ENCODE data around the gene KIF9. TPM values are rescaled to one million over a fixed set of nuclear protein-coding genes. Genes with fewer than 3 reads are reported as not detected.
"Not testable (repeated sequence)": the region's sequence is repeated elsewhere in the genome, so short reads cannot be mapped to it uniquely, and the experiment has no call there.

The KIF9 gene
- total and polyA plus RNA-seq, 7 experiments from 2014 or later, result 2.3 to 15.0 (median 4.1) TPM

DNA sequence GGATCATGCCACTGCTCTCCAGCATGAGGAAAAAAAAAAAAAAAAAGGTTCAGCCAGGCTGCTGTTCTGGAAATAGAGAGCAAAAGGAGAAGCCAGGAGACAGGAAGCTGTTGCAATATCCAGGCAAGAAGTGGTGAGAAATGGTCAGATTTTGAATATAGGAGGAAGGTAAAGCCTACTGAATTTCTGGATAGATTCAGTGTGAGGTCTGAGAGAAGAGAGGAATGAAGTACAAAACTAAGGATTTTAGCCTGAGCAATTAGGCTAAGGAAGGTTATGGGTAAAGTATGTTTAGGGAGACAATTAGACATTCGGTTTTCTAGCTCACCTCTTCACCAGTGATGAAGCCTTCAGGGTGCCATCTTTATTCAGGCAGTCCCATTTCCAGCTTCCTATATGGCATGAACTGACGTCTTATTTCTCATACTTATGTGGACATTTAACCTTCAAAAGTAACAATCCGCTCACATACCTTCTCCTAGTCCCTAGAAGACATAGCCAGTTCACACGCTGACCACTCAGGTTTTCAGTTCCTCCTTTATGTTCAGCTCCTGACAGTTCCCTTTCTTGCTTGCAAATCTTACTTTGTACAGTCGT is 57.2 kb downstream of the KIF9 start:
- DNase-seq (no peak), ATAC-seq (peak; percentile 38)
- Mint-ChIP-seq H3K4me1 (peaks cover 0 to 11% (median 0%) of the 10 kb centered on the region in 7 donors), H3K4me3 (no peak overlapping the region), H3K9me3 (peaks cover 0 to 2% (median 0%) of the 10 kb centered on the region in 11 donors), H3K36me3 (peaks cover 0 to 4% (median 0%) of the 10 kb centered on the region in 5 donors), H3K27ac (no peak overlapping the region), H3K27me3 (no peaks in the 10 kb centered on the region)
- H3K4me3 ChIP-seq (ENCODE audit: low read length), result no peak overlapping the region
- H3K4me1 ChIP-seq (ENCODE audit: control insufficient read depth in 2 of 2, insufficient read depth in 2 of 2, low read length in 2 of 2), result no peaks in the 10 kb centered on the region
- H3K36me3 ChIP-seq (ENCODE audit: control insufficient read depth in 2 of 3, insufficient read depth in 3 of 3, low read length in 3 of 3), result no peaks in the 10 kb centered on the region
- no peak overlapping the region for H3K27ac ChIP-seq (ENCODE audit: low read depth, low read length)
- POLR2A ChIA-PET, result no interaction called here
- CTCF ChIA-PET, result no interaction called here
- no peaks in the 10 kb centered on the region for H3K27me3 ChIP-seq (ENCODE audit: control insufficient read depth in 2 of 2, insufficient read depth in 2 of 2, low read length in 2 of 2)
- no peaks in the 10 kb centered on the region for H3K9me3 ChIP-seq (ENCODE audit: control insufficient read depth in 2 of 3, low read length in 3 of 3)
- intact Hi-C loops (cut with micrococcal nuclease), result no loop called here

DNA sequence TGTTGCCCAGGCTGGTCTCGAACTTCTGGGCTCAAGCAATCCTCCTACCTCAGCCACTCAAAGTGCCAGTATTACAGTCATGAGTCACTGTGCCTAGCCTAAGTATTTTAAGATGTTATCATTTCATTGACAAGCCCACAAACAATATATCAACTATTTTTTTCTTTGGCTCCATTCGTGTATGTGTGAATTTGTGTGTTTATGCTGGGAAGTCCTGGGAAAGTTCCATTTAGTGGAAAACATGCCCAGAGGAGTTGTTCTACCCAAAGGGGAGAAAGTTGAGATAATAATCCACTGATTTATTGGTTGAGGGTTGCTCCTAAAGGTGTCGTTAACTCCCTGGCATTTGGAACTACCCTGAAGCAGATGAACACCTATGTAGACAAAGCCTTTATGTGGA is 58.8 kb downstream of the KIF9 start:
- Histone ChIP-seq H3K36me3 (ENCODE audit: control insufficient read depth in 2 of 3, insufficient read depth in 3 of 3, low read length in 3 of 3) (no peaks in the 10 kb centered on the region), H3K9me3 (ENCODE audit: control insufficient read depth in 2 of 3, low read length in 3 of 3) (no peaks in the 10 kb centered on the region), H3K27me3 (ENCODE audit: control insufficient read depth in 2 of 2, insufficient read depth in 2 of 2, low read length in 2 of 2) (no peaks in the 10 kb centered on the region), H3K4me3 (ENCODE audit: low read length) (no peak overlapping the region), H3K27ac (ENCODE audit: low read depth, low read length) (no peak overlapping the region), H3K4me1 (ENCODE audit: control insufficient read depth in 2 of 2, insufficient read depth in 2 of 2, low read length in 2 of 2) (no peaks in the 10 kb centered on the region)
- intact Hi-C loops (cut with micrococcal nuclease), result no loop called here
- peaks cover 0 to 2% (median 0%) of the 10 kb centered on the region in 11 donors for H3K9me3 Mint-ChIP-seq
- H3K4me1 Mint-ChIP-seq, result peaks cover 0 to 11% (median 0%) of the 10 kb centered on the region in 7 donors
- no peak overlapping the region for H3K27ac Mint-ChIP-seq
- ChIA-PET CTCF (interaction anchor here (0.6 kb wide), 1 partner anchor 53 kb away, joined by 3 read pairs; no protein-coding TSS in a partner anchor), POLR2A (no interaction called here)
- no peak overlapping the region for H3K4me3 Mint-ChIP-seq
- peaks cover 0 to 4% (median 0%) of the 10 kb centered on the region in 5 donors for H3K36me3 Mint-ChIP-seq
- no peak for ATAC-seq
- H3K27me3 Mint-ChIP-seq, result no peaks in the 10 kb centered on the region
- no peak for DNase-seq

DNA sequence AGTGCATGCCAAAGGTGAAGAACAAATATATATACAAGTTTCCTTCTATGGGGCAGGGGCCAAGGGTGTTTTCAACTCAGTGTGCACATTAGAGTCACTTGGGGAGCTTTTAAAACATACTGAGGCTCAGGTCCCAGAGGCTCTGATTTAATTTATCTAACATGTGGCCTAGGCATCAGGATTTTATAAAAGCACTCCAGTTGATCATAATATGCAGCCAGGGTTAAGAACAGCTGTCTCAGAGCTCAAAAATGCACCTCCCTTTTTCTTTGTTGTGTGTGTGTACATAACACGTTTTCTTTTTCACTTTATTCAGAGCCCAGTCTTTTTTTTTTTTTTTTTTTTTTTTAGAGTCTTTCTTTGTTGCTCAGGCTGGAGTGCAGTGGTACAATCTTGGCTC is 60.8 kb downstream of the KIF9 start:
- H3K27me3 Mint-ChIP-seq, result no peaks in the 10 kb centered on the region
- no peak for DNase-seq
- ATAC-seq, result no peak
- intact Hi-C loops (cut with micrococcal nuclease), result no loop called here
- H3K4me3 ChIP-seq (ENCODE audit: low read length), result no peak overlapping the region
- CTCF ChIA-PET, result interaction anchor here (0.8 kb wide), 1 partner anchor 937 kb away, joined by 3 read pairs; no protein-coding TSS in a partner anchor
- no peak overlapping the region for H3K27ac ChIP-seq (ENCODE audit: low read depth, low read length)
- peaks cover 0 to 4% (median 0%) of the 10 kb centered on the region in 7 donors for H3K4me1 Mint-ChIP-seq
- no peaks in the 10 kb centered on the region for H3K9me3 Mint-ChIP-seq
- POLR2A ChIA-PET, result no interaction called here
- no peaks in the 10 kb centered on the region for H3K9me3 ChIP-seq (ENCODE audit: control insufficient read depth in 2 of 3, low read length in 3 of 3)
- no peaks in the 10 kb centered on the region for H3K36me3 ChIP-seq (ENCODE audit: control insufficient read depth in 2 of 3, insufficient read depth in 3 of 3, low read length in 3 of 3)
- H3K27me3 ChIP-seq (ENCODE audit: control insufficient read depth in 2 of 2, insufficient read depth in 2 of 2, low read length in 2 of 2), result no peaks in the 10 kb centered on the region
- no peak overlapping the region for H3K27ac Mint-ChIP-seq
- H3K4me3 Mint-ChIP-seq, result no peak overlapping the region
- H3K36me3 Mint-ChIP-seq, result peaks cover 0 to 4% (median 0%) of the 10 kb centered on the region in 5 donors
- no peaks in the 10 kb centered on the region for H3K4me1 ChIP-seq (ENCODE audit: control insufficient read depth in 2 of 2, insufficient read depth in 2 of 2, low read length in 2 of 2)

DNA sequence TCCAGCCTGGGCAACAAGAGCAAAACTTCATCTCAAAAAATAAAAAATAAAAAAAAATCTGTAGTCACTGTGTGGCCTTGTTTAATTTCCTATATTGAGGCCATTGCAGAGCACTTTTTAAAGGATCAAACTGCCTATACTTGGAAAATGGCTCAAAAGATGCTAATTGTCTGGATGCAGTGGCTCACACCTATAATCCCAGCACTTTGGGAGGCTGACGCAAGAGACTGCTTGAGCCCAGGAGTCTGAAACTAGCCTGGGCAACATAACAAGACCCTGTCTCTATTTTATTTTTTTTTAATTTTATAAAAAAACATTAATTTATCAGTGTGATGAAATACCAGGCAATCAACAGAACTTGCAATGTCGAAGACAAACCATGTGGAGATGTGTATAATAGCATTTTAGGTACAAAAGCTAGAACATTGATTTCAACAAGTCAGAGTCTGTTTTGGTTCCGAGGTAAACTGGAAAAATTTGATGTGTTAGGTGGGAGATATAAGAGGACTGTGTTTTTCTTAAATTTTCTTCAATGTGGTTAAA is 71.7 kb downstream of the KIF9 start:
- H3K9me3 ChIP-seq (ENCODE audit: control insufficient read depth in 2 of 3, low read length in 3 of 3), result no peaks in the 10 kb centered on the region
- Mint-ChIP-seq H3K9me3 (peaks cover 0 to 1% (median 0%) of the 10 kb centered on the region in 11 donors), H3K4me1 (peaks cover 0 to 2% (median 0%) of the 10 kb centered on the region in 7 donors), H3K27ac (no peak overlapping the region), H3K27me3 (no peaks in the 10 kb centered on the region), H3K36me3 (no peaks in the 10 kb centered on the region), H3K4me3 (no peak overlapping the region)
- ChIA-PET POLR2A (no interaction called here), CTCF (no interaction called here)
- no peaks in the 10 kb centered on the region for H3K4me1 ChIP-seq (ENCODE audit: control insufficient read depth in 2 of 2, insufficient read depth in 2 of 2, low read length in 2 of 2)
- ATAC-seq (no peak), DNase-seq (no peak)
- no peak overlapping the region for H3K4me3 ChIP-seq (ENCODE audit: low read length)
- intact Hi-C loops (cut with micrococcal nuclease), result no loop called here
- H3K36me3 ChIP-seq (ENCODE audit: control insufficient read depth in 2 of 3, insufficient read depth in 3 of 3, low read length in 3 of 3), result no peaks in the 10 kb centered on the region
- H3K27me3 ChIP-seq (ENCODE audit: control insufficient read depth in 2 of 2, insufficient read depth in 2 of 2, low read length in 2 of 2), result no peaks in the 10 kb centered on the region
- no peak overlapping the region for H3K27ac ChIP-seq (ENCODE audit: low read depth, low read length)

DNA sequence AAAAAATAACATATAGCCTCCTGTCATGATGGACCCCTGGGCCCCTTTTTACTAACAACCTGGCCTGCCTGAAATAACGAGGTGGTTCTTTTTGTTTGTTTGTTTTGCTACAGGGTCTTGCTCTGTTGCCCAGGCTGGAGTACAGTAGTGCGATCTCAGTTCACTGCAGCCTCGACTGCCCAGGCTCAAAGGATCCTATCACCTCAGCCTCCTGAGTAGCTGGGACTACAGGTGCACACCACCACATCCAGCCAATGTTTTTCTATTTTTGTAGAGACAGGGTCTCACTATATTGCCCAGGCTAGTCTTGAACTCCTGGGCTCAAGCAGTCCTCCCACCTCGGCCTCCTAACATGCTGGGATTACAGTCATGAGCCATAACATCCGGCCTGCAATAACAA is 76.6 kb downstream of the KIF9 start:
- not testable (repeated sequence) for H3K4me3 Mint-ChIP-seq

DNA sequence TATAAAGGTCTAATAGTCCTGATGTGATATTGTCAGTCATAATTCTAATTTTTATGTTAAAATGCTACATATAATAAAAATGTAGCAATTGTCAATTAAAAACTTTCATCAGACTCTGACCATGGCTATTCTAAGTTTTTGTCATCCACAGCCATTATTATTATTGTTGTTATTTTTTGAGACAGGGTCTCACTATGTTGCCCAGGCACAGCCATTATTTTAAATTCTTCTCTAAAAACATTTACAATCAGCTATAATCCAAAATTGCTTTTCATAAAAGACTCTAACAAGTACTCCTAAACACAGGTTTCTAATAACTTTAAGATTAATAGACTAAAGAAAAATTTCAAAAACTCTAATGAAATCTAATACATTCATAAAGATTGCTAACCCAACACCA is 77.7 kb downstream of the KIF9 start:
- no peak overlapping the region for H3K27ac Mint-ChIP-seq
- H3K27me3 Mint-ChIP-seq, result no peaks in the 10 kb centered on the region
- ATAC-seq (no peak), DNase-seq (no peak)
- H3K4me3 Mint-ChIP-seq, result no peak overlapping the region
- Histone ChIP-seq H3K4me3 (ENCODE audit: low read length) (no peak overlapping the region), H3K4me1 (ENCODE audit: control insufficient read depth in 2 of 2, insufficient read depth in 2 of 2, low read length in 2 of 2) (no peaks in the 10 kb centered on the region), H3K9me3 (ENCODE audit: control insufficient read depth in 2 of 3, low read length in 3 of 3) (no peaks in the 10 kb centered on the region), H3K36me3 (ENCODE audit: control insufficient read depth in 2 of 3, insufficient read depth in 3 of 3, low read length in 3 of 3) (no peaks in the 10 kb centered on the region), H3K27me3 (ENCODE audit: control insufficient read depth in 2 of 2, insufficient read depth in 2 of 2, low read length in 2 of 2) (no peaks in the 10 kb centered on the region), H3K27ac (ENCODE audit: low read depth, low read length) (no peak overlapping the region)
- H3K36me3 Mint-ChIP-seq, result no peaks in the 10 kb centered on the region
- H3K4me1 Mint-ChIP-seq, result no peaks in the 10 kb centered on the region
- intact Hi-C loops (cut with micrococcal nuclease), result no loop called here
- peaks cover 0 to 1% (median 0%) of the 10 kb centered on the region in 11 donors for H3K9me3 Mint-ChIP-seq
- CTCF ChIA-PET, result no interaction called here
- POLR2A ChIA-PET, result no interaction called here

More for the DNA sequence above, 76.6 kb downstream of the KIF9 start:
- H3K4me1 ChIP-seq (ENCODE audit: control insufficient read depth in 2 of 2, insufficient read depth in 2 of 2, low read length in 2 of 2); H3K4me1 Mint-ChIP-seq; intact Hi-C loops (cut with micrococcal nuclease); H3K27ac Mint-ChIP-seq; H3K4me3 ChIP-seq (ENCODE audit: low read length); H3K9me3 Mint-ChIP-seq; H3K36me3 Mint-ChIP-seq; H3K27ac ChIP-seq (ENCODE audit: low read depth, low read length); H3K27me3 Mint-ChIP-seq; CTCF ChIA-PET; H3K9me3 ChIP-seq (ENCODE audit: control insufficient read depth in 2 of 3, low read length in 3 of 3); ATAC-seq; H3K36me3 ChIP-seq (ENCODE audit: control insufficient read depth in 2 of 3, insufficient read depth in 3 of 3, low read length in 3 of 3); DNase-seq; H3K27me3 ChIP-seq (ENCODE audit: control insufficient read depth in 2 of 2, insufficient read depth in 2 of 2, low read length in 2 of 2): not testable (repeated sequence)
- POLR2A ChIA-PET, result interaction anchor here (0.6 kb wide), 1 partner anchor 60 kb away, joined by 4 read pairs; no protein-coding TSS in a partner anchor

DNA sequence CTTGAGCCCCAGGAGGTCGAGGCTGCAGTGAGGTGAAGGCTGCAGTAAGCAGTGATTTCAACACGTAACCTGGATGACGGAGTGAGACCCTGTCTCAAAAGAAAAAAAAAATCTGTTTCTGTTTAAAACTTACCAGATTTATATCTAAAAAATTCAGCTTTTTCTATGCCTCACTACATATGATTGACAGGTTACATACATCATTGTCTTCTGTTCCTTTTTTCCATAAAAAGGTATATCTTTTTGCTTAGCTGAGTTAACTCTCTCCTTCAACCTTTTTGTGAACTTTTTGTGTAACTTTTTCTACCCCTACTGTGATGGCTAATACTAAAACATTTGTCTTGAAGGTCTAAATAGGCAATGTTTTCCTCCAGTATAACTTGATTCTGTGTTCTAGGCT is 80.1 kb downstream of the KIF9 start:
- Mint-ChIP-seq H3K4me3 (no peak overlapping the region), H3K4me1 (no peaks in the 10 kb centered on the region), H3K9me3 (peaks cover 0 to 1% (median 0%) of the 10 kb centered on the region in 11 donors), H3K27ac (no peak overlapping the region), H3K27me3 (no peaks in the 10 kb centered on the region), H3K36me3 (no peaks in the 10 kb centered on the region)
- no peaks in the 10 kb centered on the region for H3K4me1 ChIP-seq (ENCODE audit: control insufficient read depth in 2 of 2, insufficient read depth in 2 of 2, low read length in 2 of 2)
- intact Hi-C loops (cut with micrococcal nuclease), result no loop called here
- no peaks in the 10 kb centered on the region for H3K36me3 ChIP-seq (ENCODE audit: control insufficient read depth in 2 of 3, insufficient read depth in 3 of 3, low read length in 3 of 3)
- no peak overlapping the region for H3K27ac ChIP-seq (ENCODE audit: low read depth, low read length)
- POLR2A ChIA-PET, result no interaction called here
- H3K4me3 ChIP-seq (ENCODE audit: low read length), result no peak overlapping the region
- H3K27me3 ChIP-seq (ENCODE audit: control insufficient read depth in 2 of 2, insufficient read depth in 2 of 2, low read length in 2 of 2), result no peaks in the 10 kb centered on the region
- ATAC-seq, result no peak
- H3K9me3 ChIP-seq (ENCODE audit: control insufficient read depth in 2 of 3, low read length in 3 of 3), result no peaks in the 10 kb centered on the region
- CTCF ChIA-PET, result interaction anchor here (0.6 kb wide), 1 partner anchor 119 kb away, joined by 3 read pairs; no protein-coding TSS in a partner anchor
- DNase-seq, result no peak
